ENCODE measurements around the gene ITGBL1.
"Not testable (repeated sequence)": the region's sequence is repeated elsewhere in the genome, so short reads cannot be mapped to it uniquely, and the experiment has no call there.

The ITGBL1 gene

GRCh38 chr13:101530293-101530692 lies 77.8 kb downstream of the ITGBL1 start:
- TF ChIP-seq EZH2 (IDR thresholded peaks at IDR 0.05; ENCODE audit: borderline replicate concordance, low read length) (no peak), CTCF (IDR thresholded peaks at IDR 0.05; ENCODE audit: low read length) (no peak)
- H3K27ac ChIP-seq (ENCODE audit: low read depth, low read length, poor library complexity, severe bottlenecking) = no peak overlapping the region
- H3K4me1 ChIP-seq (ENCODE audit: insufficient read depth, low read length, severe bottlenecking) = no peaks in the 10 kb centered on the region

GRCh38 chr13:101535192-101535746 lies 82.8 kb downstream of the ITGBL1 start:
- Histone ChIP-seq H3K4me3 (ENCODE audit: low read depth, low read length, poor library complexity, severe bottlenecking) (no peak overlapping the region), H4K20me1 (ENCODE audit: insufficient read depth, low read length) (no peaks in the 10 kb centered on the region), H3K4me2 (ENCODE audit: low read length) (no peak overlapping the region), H3K79me2 (ENCODE audit: insufficient read depth, low read length) (no peaks in the 10 kb centered on the region), H3K9ac (ENCODE audit: low read length) (no peak overlapping the region), H2AFZ (ENCODE audit: low read length) (no peak overlapping the region), H3K36me3 (ENCODE audit: insufficient read depth, low read length) (no peaks in the 10 kb centered on the region), H3F3A (ENCODE audit: insufficient read depth, low read length) (no peaks in the 10 kb centered on the region), H3K27me3 (ENCODE audit: insufficient read depth, low read length) (no peaks in the 10 kb centered on the region), H3K27ac (ENCODE audit: low read depth, low read length, poor library complexity, severe bottlenecking) (no peak overlapping the region), H3K9me3 (ENCODE audit: low read length) (no peaks in the 10 kb centered on the region), H3K9me2 (ENCODE audit: low read depth, low read length) (no peaks in the 10 kb centered on the region), H3K4me1 (ENCODE audit: insufficient read depth, low read length, severe bottlenecking) (no peaks in the 10 kb centered on the region)
- TF ChIP-seq CTCF (IDR thresholded peaks at IDR 0.05; ENCODE audit: low read length) (no peak), EZH2 (IDR thresholded peaks at IDR 0.05; ENCODE audit: borderline replicate concordance, low read length) (no peak)

More at GRCh38 chr13:101530293-101530692, 77.8 kb downstream of the ITGBL1 start:
- Histone ChIP-seq H3K79me2 (ENCODE audit: insufficient read depth, low read length) (no peaks in the 10 kb centered on the region), H3K9me3 (ENCODE audit: low read length) (no peaks in the 10 kb centered on the region), H3F3A (ENCODE audit: insufficient read depth, low read length) (no peaks in the 10 kb centered on the region), H3K27me3 (ENCODE audit: insufficient read depth, low read length) (no peaks in the 10 kb centered on the region), H3K4me3 (ENCODE audit: low read depth, low read length, poor library complexity, severe bottlenecking) (no peak overlapping the region), H4K20me1 (ENCODE audit: insufficient read depth, low read length) (no peaks in the 10 kb centered on the region), H3K9me2 (ENCODE audit: low read depth, low read length) (0 out of 2 replicates have a peak, but pooled peaks cover 8% of the 10 kb centered on the region), H3K9ac (ENCODE audit: low read length) (no peak overlapping the region), H2AFZ (ENCODE audit: low read length) (no peak overlapping the region), H3K36me3 (ENCODE audit: insufficient read depth, low read length) (no peaks in the 10 kb centered on the region), H3K4me2 (ENCODE audit: low read length) (no peak overlapping the region)

- Histone ChIP-seq H3K9me3 (ENCODE audit: low read length) (no peaks in the 10 kb centered on the region), H3K79me2 (ENCODE audit: insufficient read depth, low read length) (no peaks in the 10 kb centered on the region), H3K27me3 (ENCODE audit: insufficient read depth, low read length) (no peaks in the 10 kb centered on the region), H3K4me1 (ENCODE audit: insufficient read depth, low read length, severe bottlenecking) (no peaks in the 10 kb centered on the region), H3K4me2 (ENCODE audit: low read length) (no peak overlapping the region), H2AFZ (ENCODE audit: low read length) (no peak overlapping the region), H3K9ac (ENCODE audit: low read length) (no peak overlapping the region), H3K36me3 (ENCODE audit: insufficient read depth, low read length) (no peaks in the 10 kb centered on the region), H3K9me2 (ENCODE audit: low read depth, low read length) (no peaks in the 10 kb centered on the region), H4K20me1 (ENCODE audit: insufficient read depth, low read length) (no peaks in the 10 kb centered on the region), H3K27ac (ENCODE audit: low read depth, low read length, poor library complexity, severe bottlenecking) (no peak overlapping the region), H3K4me3 (ENCODE audit: low read depth, low read length, poor library complexity, severe bottlenecking) (no peak overlapping the region), H3F3A (ENCODE audit: insufficient read depth, low read length) (no peaks in the 10 kb centered on the region)
- TF ChIP-seq CTCF (IDR thresholded peaks at IDR 0.05; ENCODE audit: low read length) (no peak), EZH2 (IDR thresholded peaks at IDR 0.05; ENCODE audit: borderline replicate concordance, low read length) (no peak)
Observed at GRCh38 chr13:101536079-101536478, 83.6 kb downstream of the ITGBL1 start.

GRCh38 chr13:101544544-101544943 lies 92.1 kb downstream of the ITGBL1 start:
- H2AFZ ChIP-seq (ENCODE audit: low read length); H3K9me2 ChIP-seq (ENCODE audit: low read depth, low read length); H3K9me3 ChIP-seq (ENCODE audit: low read length); H3K4me1 ChIP-seq (ENCODE audit: insufficient read depth, low read length, severe bottlenecking); H3K27me3 ChIP-seq (ENCODE audit: insufficient read depth, low read length); H3K36me3 ChIP-seq (ENCODE audit: insufficient read depth, low read length); H3F3A ChIP-seq (ENCODE audit: insufficient read depth, low read length); H3K9ac ChIP-seq (ENCODE audit: low read length); H3K4me2 ChIP-seq (ENCODE audit: low read length); H4K20me1 ChIP-seq (ENCODE audit: insufficient read depth, low read length); H3K79me2 ChIP-seq (ENCODE audit: insufficient read depth, low read length); H3K27ac ChIP-seq (ENCODE audit: low read depth, low read length, poor library complexity, severe bottlenecking): not testable (repeated sequence)
- H3K4me3 ChIP-seq (ENCODE audit: low read depth, low read length, poor library complexity, severe bottlenecking) = peak overlapping the region; percentile 12
